ENCODE data around the gene ARID3A. TPM values are rescaled to one million over a fixed set of nuclear protein-coding genes. Genes with fewer than 3 reads are reported as not detected.
"Not testable (repeated sequence)": the region's sequence is repeated elsewhere in the genome, so short reads cannot be mapped to it uniquely, and the experiment has no call there.

Gene ARID3A, protein sequence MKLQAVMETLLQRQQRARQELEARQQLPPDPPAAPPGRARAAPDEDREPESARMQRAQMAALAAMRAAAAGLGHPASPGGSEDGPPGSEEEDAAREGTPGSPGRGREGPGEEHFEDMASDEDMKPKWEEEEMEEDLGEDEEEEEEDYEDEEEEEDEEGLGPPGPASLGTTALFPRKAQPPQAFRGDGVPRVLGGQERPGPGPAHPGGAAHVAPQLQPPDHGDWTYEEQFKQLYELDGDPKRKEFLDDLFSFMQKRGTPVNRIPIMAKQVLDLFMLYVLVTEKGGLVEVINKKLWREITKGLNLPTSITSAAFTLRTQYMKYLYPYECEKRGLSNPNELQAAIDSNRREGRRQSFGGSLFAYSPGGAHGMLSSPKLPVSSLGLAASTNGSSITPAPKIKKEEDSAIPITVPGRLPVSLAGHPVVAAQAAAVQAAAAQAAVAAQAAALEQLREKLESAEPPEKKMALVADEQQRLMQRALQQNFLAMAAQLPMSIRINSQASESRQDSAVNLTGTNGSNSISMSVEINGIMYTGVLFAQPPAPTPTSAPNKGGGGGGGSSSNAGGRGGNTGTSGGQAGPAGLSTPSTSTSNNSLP
- total RNA-seq (10 to 100 TPM in 1 of 10 donors, 1 to 10 TPM in 9; 3.0 to 11.7 (median 5.3) TPM), polyA plus RNA-seq (1 to 10 TPM; 3.7 to 4.2 TPM)
- long read RNA-seq, donor 1, partial matches to known transcripts: 3 of 11 reads
- long read RNA-seq, donor 1, other reads (novel, unspliced or antisense): 8 of 11 reads
- long read RNA-seq, donor 2, partial matches to known transcripts: 3 of 7 reads
- long read RNA-seq, donor 2, other reads (novel, unspliced or antisense): 4 of 7 reads
- long read RNA-seq, donor 3: 0 reads

DNA sequence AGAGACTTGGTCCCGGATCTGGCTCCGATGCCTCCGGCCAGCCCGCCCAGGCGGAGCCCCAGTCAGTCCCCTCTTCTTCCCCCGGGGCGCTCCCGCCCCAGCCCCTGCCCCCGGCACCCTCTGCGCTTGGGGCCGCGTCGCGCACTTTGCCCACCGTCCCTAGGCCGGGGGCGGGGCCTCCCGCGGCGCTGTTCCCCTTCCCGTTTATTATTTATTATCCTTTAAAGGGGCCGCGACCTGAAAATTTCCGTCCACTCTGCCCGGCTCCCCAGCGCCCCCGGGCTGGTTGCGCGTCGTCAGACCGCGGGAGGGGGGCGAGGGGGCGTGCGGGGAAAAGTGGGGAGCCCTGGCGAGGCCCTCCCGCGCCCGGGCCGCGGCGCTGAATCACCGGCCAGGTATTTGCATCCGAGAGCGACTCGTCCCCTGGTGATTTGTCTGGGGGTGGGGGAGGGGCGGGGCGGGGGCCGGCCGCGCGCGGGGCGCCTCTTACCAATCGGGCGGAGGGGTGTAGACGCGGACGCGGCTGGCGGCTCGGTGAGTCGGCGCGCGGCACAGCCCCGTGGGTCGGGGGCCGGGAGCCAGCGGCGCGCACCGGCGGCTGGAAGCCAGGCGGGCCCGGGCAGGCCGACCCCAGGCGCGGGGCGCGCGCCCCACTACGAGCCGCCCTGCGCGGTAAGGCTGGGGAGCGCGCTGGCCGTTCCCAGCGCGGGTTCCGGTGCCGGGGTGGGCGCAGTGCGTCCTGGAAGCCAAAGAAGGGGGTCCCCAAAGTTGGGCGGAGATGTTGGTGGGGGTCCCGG is at the start of gene ARID3A:
Gene ARID3A, plus strand, starts transcription at position 510 of the 797 bp plus-strand sequence. CDS start 3,494 bp downstream, outside the sequence.
- intact Hi-C loops (cut with DNase I): loop anchor here in 5 of 10 donors (2.0 to 10.0 kb wide), 4 partner anchors 57 to 319 kb away; partner anchors contain the start of genes ATP5F1D (in 2 of the 5), CBARP (in 1 of the 5) and MIDN (in 1 of the 5)
- 0% methylated on average over 89 to 96 of the region's 97 CpGs for WGBS, 2 donors
- H3K27ac ChIP-seq: peak within 1 kb of the TSS in 9 of 10 donors; percentile 54 to 98 (median 85)
- TF ChIP-seq, protein P1, sequence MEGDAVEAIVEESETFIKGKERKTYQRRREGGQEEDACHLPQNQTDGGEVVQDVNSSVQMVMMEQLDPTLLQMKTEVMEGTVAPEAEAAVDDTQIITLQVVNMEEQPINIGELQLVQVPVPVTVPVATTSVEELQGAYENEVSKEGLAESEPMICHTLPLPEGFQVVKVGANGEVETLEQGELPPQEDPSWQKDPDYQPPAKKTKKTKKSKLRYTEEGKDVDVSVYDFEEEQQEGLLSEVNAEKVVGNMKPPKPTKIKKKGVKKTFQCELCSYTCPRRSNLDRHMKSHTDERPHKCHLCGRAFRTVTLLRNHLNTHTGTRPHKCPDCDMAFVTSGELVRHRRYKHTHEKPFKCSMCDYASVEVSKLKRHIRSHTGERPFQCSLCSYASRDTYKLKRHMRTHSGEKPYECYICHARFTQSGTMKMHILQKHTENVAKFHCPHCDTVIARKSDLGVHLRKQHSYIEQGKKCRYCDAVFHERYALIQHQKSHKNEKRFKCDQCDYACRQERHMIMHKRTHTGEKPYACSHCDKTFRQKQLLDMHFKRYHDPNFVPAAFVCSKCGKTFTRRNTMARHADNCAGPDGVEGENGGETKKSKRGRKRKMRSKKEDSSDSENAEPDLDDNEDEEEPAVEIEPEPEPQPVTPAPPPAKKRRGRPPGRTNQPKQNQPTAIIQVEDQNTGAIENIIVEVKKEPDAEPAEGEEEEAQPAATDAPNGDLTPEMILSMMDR (IDR thresholded peaks at IDR 0.05): no peak
- H3K9me3 ChIP-seq: no peaks in the 10 kb centered on the region
- H3K27me3 ChIP-seq: peaks cover 4 to 9% (median 8%) of the 10 kb centered on the region in 7 donors
- H3K4me1 ChIP-seq: peaks cover 7 to 52% (median 20%) of the 10 kb centered on the region in 9 donors
- peaks cover 0 to 7% (median 0%) of the 10 kb centered on the region in 9 donors for H3K36me3 ChIP-seq
- H3K4me3 ChIP-seq: peak within 1 kb of the TSS; percentile 51 to 99 (median 84)
- ATAC-seq (peak; percentile 76 to 84 (median 80)), DNase-seq (peak; percentile 77 to 81)

DNA sequence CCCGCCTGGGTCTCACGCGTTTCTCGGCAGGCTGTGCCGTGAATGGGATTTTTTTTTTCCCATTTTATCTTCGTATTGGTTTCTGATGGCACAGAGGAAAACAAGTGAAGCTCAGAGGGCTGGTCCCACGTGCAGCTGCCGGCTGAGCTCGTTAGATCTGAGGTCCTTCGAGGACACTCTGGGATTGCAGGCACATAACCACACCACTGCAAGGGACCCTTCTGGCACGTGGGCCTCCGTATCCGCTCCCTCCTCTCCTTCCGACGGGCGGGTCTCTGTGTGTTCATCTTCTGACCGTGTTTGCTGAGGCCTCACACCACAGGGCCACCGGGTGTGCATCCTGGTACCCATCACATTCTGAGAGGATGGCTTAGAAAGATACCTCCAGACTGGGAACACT is 49.7 kb upstream of the ARID3A start:
- intact Hi-C loops (cut with DNase I): no loop called here
- DNase-seq (no peak), ATAC-seq (no peak)
- Histone ChIP-seq H3K4me1 (peaks cover 0 to 13% (median 0%) of the 10 kb centered on the region in 9 donors), H3K27ac (no peak overlapping the region), H3K9me3 (no peaks in the 10 kb centered on the region), H3K4me3 (no peak overlapping the region), H3K27me3 (no peaks in the 10 kb centered on the region), H3K36me3 (peaks cover 0 to 66% (median 20%) of the 10 kb centered on the region in 9 donors)
- WGBS, 2 donors: 77 to 82% methylated on average over 18 of the region's 18 CpGs
- TF ChIP-seq, protein P1 (IDR thresholded peaks at IDR 0.05): no peak

DNA sequence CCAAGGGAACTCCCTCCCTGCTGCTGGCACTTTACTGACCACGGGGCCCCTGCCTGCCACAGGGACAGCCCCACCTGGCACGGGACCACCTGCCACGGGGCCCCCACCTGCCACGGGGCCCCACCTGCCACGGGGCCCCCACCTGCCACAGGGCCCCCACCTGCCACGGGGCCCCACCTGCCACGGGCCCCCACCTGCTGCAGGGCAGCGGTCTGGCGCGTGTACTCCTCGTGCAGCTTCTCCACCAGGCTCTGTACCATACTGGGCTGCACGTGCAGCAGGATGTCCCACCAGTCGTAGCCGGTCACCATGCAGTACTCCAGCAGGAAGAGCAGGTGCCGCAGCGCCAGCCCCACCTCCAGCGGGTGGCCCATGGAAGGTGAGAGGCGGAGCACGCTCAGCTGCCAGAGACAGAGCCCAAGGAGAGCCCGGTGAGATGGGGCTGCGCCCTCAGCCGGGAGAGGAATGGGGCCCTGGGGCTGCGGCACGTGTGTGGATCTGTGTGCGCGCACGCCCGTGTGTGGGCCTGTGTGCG is 49.0 kb upstream of the ARID3A start:
- Histone ChIP-seq H3K4me3 (no peak overlapping the region), H3K36me3 (peaks cover 0 to 69% (median 25%) of the 10 kb centered on the region in 9 donors), H3K4me1 (peaks cover 0 to 9% (median 0%) of the 10 kb centered on the region in 9 donors), H3K27ac (no peak overlapping the region), H3K9me3 (no peaks in the 10 kb centered on the region), H3K27me3 (no peaks in the 10 kb centered on the region)
- WGBS, 2 donors: 90 to 96% methylated on average over 28 to 29 of the region's 29 CpGs
- DNase-seq: no peak
- ATAC-seq: no peak
- TF ChIP-seq, protein P1 (IDR thresholded peaks at IDR 0.05): no peak
- intact Hi-C loops (cut with DNase I): no loop called here

DNA sequence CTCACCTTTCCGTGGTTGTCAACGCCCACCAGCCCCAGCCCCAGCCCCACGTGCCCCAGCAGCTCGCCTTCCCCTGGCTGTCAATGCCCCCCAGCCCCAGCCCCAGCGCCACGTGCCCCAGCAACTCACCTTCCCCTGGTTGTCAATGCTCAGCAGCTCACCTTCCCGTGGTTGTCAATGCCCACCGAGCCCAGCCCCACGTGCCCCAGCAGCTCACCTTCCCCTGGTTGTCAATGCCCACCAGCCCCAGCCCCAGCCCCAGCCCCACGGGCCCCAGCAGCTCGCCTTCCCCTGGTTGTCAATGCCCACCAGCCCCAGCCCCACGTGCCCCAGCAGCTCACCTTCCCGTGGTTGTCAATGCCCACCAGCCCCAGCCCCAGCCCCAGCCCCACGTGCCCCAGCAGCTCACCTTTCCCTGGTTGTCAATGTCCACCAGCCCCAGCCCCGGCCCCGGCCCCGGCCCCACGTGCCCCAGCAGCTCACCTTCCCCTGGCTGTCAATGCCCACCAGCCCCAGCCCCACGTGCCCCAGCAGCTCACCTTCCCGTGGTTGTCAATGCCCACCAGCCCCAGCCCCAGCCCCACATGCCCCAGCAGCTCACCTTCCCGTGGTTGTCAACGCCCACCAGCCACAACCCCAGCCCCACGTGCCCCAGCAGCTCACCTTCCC is 47.7 kb upstream of the ARID3A start:
- H3K27me3 ChIP-seq; ATAC-seq; H3K4me1 ChIP-seq; H3K4me3 ChIP-seq; DNase-seq; intact Hi-C loops (cut with DNase I); H3K9me3 ChIP-seq; H3K27ac ChIP-seq: not testable (repeated sequence)
- 91 to 94% methylated on average over 17 to 23 of the region's 23 CpGs for WGBS, 2 donors
- peaks cover 0 to 76% (median 26%) of the 10 kb centered on the region in 9 donors for H3K36me3 ChIP-seq

DNA sequence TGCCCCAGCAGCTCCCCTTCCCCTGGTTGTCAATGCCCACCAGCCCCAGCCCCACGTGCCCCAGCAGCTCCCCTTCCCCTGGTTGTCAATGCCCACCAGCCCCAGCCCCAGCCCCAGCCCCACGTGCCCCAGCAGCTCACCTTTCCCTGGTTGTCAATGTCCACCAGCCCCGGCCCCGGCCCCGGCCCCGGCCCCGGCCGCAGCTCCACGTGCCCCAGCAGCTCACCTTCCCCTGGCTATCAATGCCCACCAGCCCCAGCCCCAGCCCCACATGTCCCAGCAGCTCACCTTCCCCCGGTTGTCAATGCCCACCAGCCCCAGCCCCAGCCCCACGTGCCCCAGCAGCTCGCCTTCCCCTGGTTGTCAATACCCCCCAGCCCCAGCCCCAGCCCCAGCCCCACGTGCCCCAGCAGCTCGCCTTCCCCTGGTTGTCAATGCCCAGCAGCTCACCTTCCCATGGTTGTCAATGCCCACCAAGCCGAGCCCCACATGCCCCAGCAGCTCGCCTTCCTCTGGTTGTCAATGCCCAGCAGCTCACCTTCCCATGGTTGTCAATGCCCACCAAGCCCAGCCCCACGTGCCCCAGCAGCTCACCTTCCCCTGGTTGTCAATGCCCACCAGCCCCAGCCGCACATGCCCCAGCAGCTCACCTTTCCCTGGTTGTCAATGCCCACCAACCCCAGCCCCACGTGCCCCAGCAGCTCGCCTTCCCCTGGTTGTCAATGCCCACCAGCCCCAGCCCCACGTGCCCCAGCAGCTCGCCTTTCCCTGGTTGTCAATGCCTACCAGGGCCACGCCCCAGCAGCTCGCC is 46.9 kb upstream of the ARID3A start:
- H3K4me1 ChIP-seq; ATAC-seq; H3K4me3 ChIP-seq; intact Hi-C loops (cut with DNase I); H3K9me3 ChIP-seq; DNase-seq; H3K27ac ChIP-seq; H3K27me3 ChIP-seq: not testable (repeated sequence)
- peaks cover 0 to 74% (median 26%) of the 10 kb centered on the region in 9 donors for H3K36me3 ChIP-seq
- WGBS, 2 donors: 90% methylated on average over 23 to 24 of the region's 24 CpGs

Data from heart right ventricle (tissue), 16 donors.